ENCODE data around the gene TMEM129. TPM values are rescaled to one million over a fixed set of nuclear protein-coding genes. Genes with fewer than 3 reads are reported as not detected.

Gene TMEM129
- total and polyA plus RNA-seq, 7 donors: 11.8 to 43.6 (median 31.6) TPM

DNA sequence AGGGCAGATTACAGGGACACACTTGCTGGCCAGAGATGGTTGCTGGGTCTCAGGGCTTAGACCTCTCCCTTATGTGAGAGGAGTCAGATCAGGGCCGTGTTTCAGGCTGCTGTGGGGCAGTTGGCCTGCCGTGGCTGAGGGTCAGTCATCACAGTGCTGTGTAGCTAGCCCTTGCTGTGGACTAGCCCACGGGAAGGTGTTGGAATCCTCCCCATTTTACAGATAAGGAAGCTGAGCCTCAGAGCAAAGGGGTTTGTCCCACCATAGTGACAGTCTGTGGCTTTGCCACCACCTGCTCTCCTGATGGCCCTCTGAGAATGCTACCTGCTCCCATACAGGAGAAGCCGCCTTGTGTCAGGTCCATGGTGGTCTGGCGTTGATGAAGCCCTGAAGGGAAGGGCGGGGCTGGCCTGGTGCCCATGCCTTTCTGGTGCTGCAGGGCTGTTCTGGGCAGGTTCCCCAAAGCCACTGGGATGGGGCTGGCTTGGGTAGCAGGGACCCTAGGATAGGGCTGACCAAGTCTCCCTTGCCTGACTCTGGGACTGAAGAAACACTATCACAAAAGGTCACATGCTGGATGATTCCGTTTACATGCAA, 34.6 kb downstream of the TMEM129 start:
- Histone ChIP-seq H3K9me3 (no peaks in the 10 kb centered on the region), H3K36me3 (ENCODE audit: insufficient read depth in 1 of 2, low read depth in 1 of 2) (peaks cover 0 to 14% of the 10 kb centered on the region in 2 donors), H3K27ac (peak overlapping the region; percentile 50), H3K4me1 (peaks cover 10% of the 10 kb centered on the region), H3K4me3 (no peak overlapping the region), H3K27me3 (ENCODE audit: insufficient read depth in 3 of 3, low read length in 2 of 3) (no peaks in the 10 kb centered on the region)
- no peak for ATAC-seq
- DNase-seq: no peak
- intact Hi-C loops (cut with DNase I): no loop called here
- 42 to 51% (median 43%) methylated on average over 7 of the region's 7 CpGs for WGBS, 3 donors
- TF ChIP-seq CTCF (IDR thresholded peaks at IDR 0.05): no peak

GRCh38 chr4:1685235-1686150, 35.6 kb downstream of the TMEM129 start:
- intact Hi-C loops (cut with DNase I): no loop called here
- Histone ChIP-seq H3K4me3 (peak overlapping the region; percentile 64), H3K9me3 (no peaks in the 10 kb centered on the region), H3K27me3 (ENCODE audit: insufficient read depth in 3 of 3, low read length in 2 of 3) (no peaks in the 10 kb centered on the region), H3K27ac (peak overlapping the region; percentile 70), H3K36me3 (ENCODE audit: insufficient read depth in 1 of 2, low read depth in 1 of 2) (peaks cover 0 to 4% of the 10 kb centered on the region in 2 donors), H3K4me1 (peaks cover 10% of the 10 kb centered on the region)
- no peak for DNase-seq
- 65 to 73% (median 69%) methylated on average over 22 to 23 of the region's 23 CpGs for WGBS, 3 donors
- no peak for TF ChIP-seq CTCF (IDR thresholded peaks at IDR 0.05)
- no peak for ATAC-seq

- DNase-seq: no peak
- H3K4me1 ChIP-seq: peaks cover 10% of the 10 kb centered on the region
- peak overlapping the region; percentile 64 for H3K4me3 ChIP-seq
- WGBS, 3 donors: 17 to 29% (median 28%) methylated on average over 52 to 66 of the region's 66 CpGs
- no peak for TF ChIP-seq CTCF (IDR thresholded peaks at IDR 0.05)
- intact Hi-C loops (cut with DNase I): no loop called here
- H3K27me3 ChIP-seq (ENCODE audit: insufficient read depth in 3 of 3, low read length in 2 of 3): no peaks in the 10 kb centered on the region
- peak overlapping the region; percentile 70 for H3K27ac ChIP-seq
- H3K9me3 ChIP-seq: no peaks in the 10 kb centered on the region
- H3K36me3 ChIP-seq (ENCODE audit: insufficient read depth in 1 of 2, low read depth in 1 of 2): no peaks in the 10 kb centered on the region
- peak; percentile 6 to 14 (median 9) for ATAC-seq
Measured at GRCh38 chr4:1684506-1685234, 36.5 kb downstream of the TMEM129 start.

DNA sequence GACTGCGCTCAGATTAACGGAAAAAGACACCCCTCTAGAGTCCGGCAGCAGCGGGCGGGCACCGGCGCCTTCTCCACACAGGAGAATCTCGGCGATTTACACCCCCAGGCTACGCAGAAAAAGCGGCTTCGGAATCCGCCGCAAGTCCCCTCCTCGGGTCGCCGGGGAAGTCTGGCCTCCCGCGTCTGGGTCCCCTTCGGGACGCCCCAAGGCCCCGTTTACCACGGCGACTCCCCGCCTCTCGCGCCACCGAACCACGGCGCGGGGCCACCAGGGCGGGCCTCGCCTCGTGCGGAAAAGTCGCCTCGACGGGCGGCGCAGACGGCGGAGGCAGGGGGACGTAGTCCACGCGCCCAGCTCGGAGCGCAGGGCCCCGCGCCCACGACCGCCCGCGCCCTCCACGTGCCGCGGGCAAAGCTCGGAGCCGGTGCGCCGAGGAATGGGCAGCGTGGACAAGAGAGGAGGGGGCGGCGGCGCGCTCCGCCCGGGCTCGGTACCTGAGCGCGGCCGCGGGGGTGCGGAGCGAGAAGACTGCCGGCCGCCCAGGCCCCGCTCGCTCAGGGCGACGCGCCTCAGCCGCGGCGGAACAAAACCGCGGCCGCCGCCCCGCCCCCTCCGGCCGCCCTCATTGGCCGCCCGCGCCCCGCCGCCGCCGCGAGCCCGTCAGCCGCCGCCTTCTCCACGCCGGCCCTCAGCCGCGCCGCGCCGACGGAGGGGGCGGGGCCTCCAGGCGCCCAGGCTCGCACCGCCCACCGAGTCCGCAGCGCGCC, 37.2 kb downstream of the TMEM129 start, which contains the start of gene FAM53A:
Gene FAM53A (minus strand): TSS at position 578 of the 770 bp plus-strand sequence. CDS start 15,572 bp downstream, outside the sequence.
- peaks cover 10% of the 10 kb centered on the region for H3K4me1 ChIP-seq
- intact Hi-C loops (cut with DNase I): no loop called here
- H3K27me3 ChIP-seq (ENCODE audit: insufficient read depth in 3 of 3, low read length in 2 of 3): no peaks in the 10 kb centered on the region
- H3K36me3 ChIP-seq (ENCODE audit: insufficient read depth in 1 of 2, low read depth in 1 of 2): no peaks in the 10 kb centered on the region
- ATAC-seq (peak; percentile 91 to 96 (median 94)), DNase-seq (peak; percentile 94 to 96)
- WGBS, 3 donors: 0 to 1% (median 1%) methylated on average over 60 to 118 of the region's 118 CpGs
- TF ChIP-seq CTCF (IDR thresholded peaks at IDR 0.05): no peak
- H3K4me3 ChIP-seq: peak within 1 kb of the TSS; percentile 85
- peak within 1 kb of the TSS; percentile 84 for H3K27ac ChIP-seq
- H3K9me3 ChIP-seq: no peaks in the 10 kb centered on the region

All from psoas muscle (tissue), 8 donors.